Neural progenitor cell (in vitro differentiated cells): Measurements from ENCODE around the gene PIMREG. TPM values are rescaled to one million over a fixed set of nuclear protein-coding genes. Genes with fewer than 3 reads are reported as not detected.

Experiments
- DNase-seq: peaks from one replicate; pipeline ENCODE4 v3.0.0-alpha.2; 2016; ENCODE audit warnings: low spot score
- H2AFZ ChIP-seq: fragments of 200-600 bp; sonication (generic); replicated peaks from 2 replicates; pipeline ENCODE4 v1.6.1; 2016; ENCODE audit warnings: antibody characterized with exemption
- H3F3A ChIP-seq: fragments of 200-600 bp; sonication (generic); 2 replicates; pipeline ENCODE4 v1.6.1; 2016; ENCODE audit warnings: antibody characterized with exemption, low read depth
- H3K27ac ChIP-seq: fragments of 200-600 bp; sonication (generic); 2 replicates; pipeline ENCODE4 v1.5.1; 2016; ENCODE audit warnings: mild to moderate bottlenecking
- H3K27me3 ChIP-seq: fragments of 200-600 bp; sonication (generic); 2 replicates; pipeline ENCODE4 v1.6.1; 2016; ENCODE audit warnings: mild to moderate bottlenecking, moderate library complexity
- H3K36me3 ChIP-seq: fragments of 200-600 bp; sonication (generic); 2 replicates; pipeline ENCODE4 v1.5.1; 2016
- H3K4me1 ChIP-seq: fragments of 200-600 bp; sonication (generic); 2 replicates; pipeline ENCODE4 v1.6.1; 2016; ENCODE audit warnings: mixed run types
- H3K4me2 ChIP-seq: fragments of 200-600 bp; sonication (generic); 2 replicates; pipeline ENCODE4 v1.6.1; 2016
- H3K4me3 ChIP-seq: fragments of 200-600 bp; sonication (generic); 2 replicates; pipeline ENCODE4 v1.5.1; 2016
- H3K79me2 ChIP-seq: fragments of 200-600 bp; sonication (generic); 2 replicates; pipeline ENCODE4 v1.6.1; 2016; ENCODE audit warnings: low read depth
- H3K9ac ChIP-seq: fragments of 200-600 bp; sonication (generic); 2 replicates; pipeline ENCODE4 v1.6.1; 2016
- H3K9me3 ChIP-seq: fragments of 200-600 bp; sonication (generic); 2 replicates; pipeline ENCODE4 v1.5.1; 2016; ENCODE audit warnings: low read depth
- H4K20me1 ChIP-seq: fragments of 200-600 bp; sonication (generic); 2 replicates; pipeline ENCODE4 v1.6.1; 2016; ENCODE audit warnings: low read depth
- H3K27ac Mint-ChIP-seq: 3 replicates; pipeline ENCODE4 v1.8.0; 2021; ENCODE audit warnings: mixed read lengths
- H3K27me3 Mint-ChIP-seq: 2 replicates; pipeline ENCODE4 v1.8.0; 2022; ENCODE audit warnings: low read depth, mild to moderate bottlenecking, inconsistent platforms, moderate library complexity, mixed read lengths; ENCODE audit not compliant: insufficient read depth
- H3K36me3 Mint-ChIP-seq: 3 replicates; pipeline ENCODE4 v1.8.0; 2021; ENCODE audit warnings: mixed read lengths
- H3K4me1 Mint-ChIP-seq: 3 replicates; pipeline ENCODE4 v1.8.0; 2021; ENCODE audit warnings: mixed read lengths
- H3K4me3 Mint-ChIP-seq: 3 replicates; pipeline ENCODE4 v1.8.0; 2021; ENCODE audit warnings: mild to moderate bottlenecking, moderate library complexity, mixed read lengths
- H3K9me3 Mint-ChIP-seq: 3 replicates; pipeline ENCODE4 v1.8.0; 2020; ENCODE audit warnings: mixed read lengths
- CTCF ChIP-seq: fragments of 200-600 bp; sonication (generic); IDR thresholded peaks from 2 replicates; pipeline ENCODE4 v1.5.1; 2017; ENCODE audit warnings: antibody characterized with exemption, mild to moderate bottlenecking
- EZH2 ChIP-seq: fragments of 200-600 bp; sonication (generic); IDR thresholded peaks from 2 replicates; pipeline ENCODE4 v1.6.1; 2017; ENCODE audit warnings: antibody characterized with exemption, mild to moderate bottlenecking, moderate library complexity
- EZH2phosphoT487 ChIP-seq: fragments of 200-600 bp; sonication (generic); IDR thresholded peaks from 2 replicates; pipeline ENCODE4 v1.6.1; 2017; ENCODE audit warnings: antibody characterized with exemption
- total RNA-seq: library from RNA; depleted of rRNA; stranded (reverse); fragments of >200 nt; gene quantifications from 2 replicates; pipeline ENCODE4 v1.2.3, GENCODE V29; 2015; ENCODE audit warnings: low replicate concordance

The PIMREG gene
- total RNA-seq, 1 donor from 2014 or later, result 71.3 TPM

- H3K27me3 ChIP-seq, result no peaks in the 10 kb centered on the region
- H3K79me2 ChIP-seq, result no peaks in the 10 kb centered on the region
- no peaks in the 10 kb centered on the region for H4K20me1 ChIP-seq
- Mint-ChIP-seq H3K4me3 (peak overlapping the region; percentile 40), H3K27me3 (peaks cover 6% of the 10 kb centered on the region), H3K36me3 (no peaks in the 10 kb centered on the region), H3K9me3 (no peaks in the 10 kb centered on the region), H3K4me1 (peaks cover 44% of the 10 kb centered on the region), H3K27ac (no peak overlapping the region)
- H2AFZ ChIP-seq, result peak overlapping the region; percentile 31
- no peak overlapping the region for H3K9ac ChIP-seq
- TF ChIP-seq CTCF (no peak), EZH2 (no peak), EZH2phosphoT487 (no peak)
- H3K27ac ChIP-seq, result no peak overlapping the region
- H3K36me3 ChIP-seq, result no peaks in the 10 kb centered on the region
- H3K4me3 ChIP-seq, result peak overlapping the region; percentile 14
- peak; percentile 63 for DNase-seq
- peaks cover 37% of the 10 kb centered on the region for H3F3A ChIP-seq
- peak overlapping the region; percentile 67 for H3K4me2 ChIP-seq
- H3K4me1 ChIP-seq, result peaks cover 44% of the 10 kb centered on the region
- no peaks in the 10 kb centered on the region for H3K9me3 ChIP-seq
These were observed 51.8 kb downstream of the PIMREG start for GRCh38 chr17:6496116-6496481.

- Mint-ChIP-seq H3K27me3 (peaks cover 6% of the 10 kb centered on the region), H3K36me3 (no peaks in the 10 kb centered on the region), H3K9me3 (no peaks in the 10 kb centered on the region), H3K4me3 (no peak overlapping the region), H3K4me1 (peaks cover 42% of the 10 kb centered on the region), H3K27ac (no peak overlapping the region)
- Histone ChIP-seq H3K27ac (no peak overlapping the region), H4K20me1 (no peaks in the 10 kb centered on the region), H3F3A (peaks cover 37% of the 10 kb centered on the region), H3K9ac (no peak overlapping the region), H2AFZ (no peak overlapping the region), H3K4me2 (peak overlapping the region; percentile 67), H3K4me3 (no peak overlapping the region), H3K79me2 (no peaks in the 10 kb centered on the region), H3K27me3 (no peaks in the 10 kb centered on the region), H3K4me1 (peaks cover 39% of the 10 kb centered on the region), H3K9me3 (no peaks in the 10 kb centered on the region), H3K36me3 (no peaks in the 10 kb centered on the region)
- no peak for DNase-seq
- TF ChIP-seq EZH2 (no peak), EZH2phosphoT487 (no peak), CTCF (no peak)
These were observed 52.6 kb downstream of the PIMREG start for GRCh38 chr17:6496640-6497441.

- Mint-ChIP-seq H3K4me3 (no peak overlapping the region), H3K4me1 (peaks cover 42% of the 10 kb centered on the region), H3K27ac (no peak overlapping the region), H3K9me3 (peaks cover 2% of the 10 kb centered on the region), H3K36me3 (no peaks in the 10 kb centered on the region), H3K27me3 (peaks cover 6% of the 10 kb centered on the region)
- Histone ChIP-seq H3K9ac (no peak overlapping the region), H3K27ac (no peak overlapping the region), H3K4me1 (peaks cover 39% of the 10 kb centered on the region), H3K9me3 (no peaks in the 10 kb centered on the region), H3K4me3 (no peak overlapping the region), H3K4me2 (no peak overlapping the region), H3K27me3 (no peaks in the 10 kb centered on the region), H3K79me2 (no peaks in the 10 kb centered on the region), H3K36me3 (no peaks in the 10 kb centered on the region), H4K20me1 (no peaks in the 10 kb centered on the region), H3F3A (peaks cover 37% of the 10 kb centered on the region), H2AFZ (no peak overlapping the region)
- DNase-seq, result no peak
- TF ChIP-seq EZH2phosphoT487 (no peak), CTCF (no peak), EZH2 (no peak)
These were observed 53.4 kb downstream of the PIMREG start for GRCh38 chr17:6497496-6498221.
